ENCODE results near the gene SRRT.

- TF ChIP-seq CTCF (IDR thresholded peaks at IDR 0.05): no peak
- TF ChIP-seq EZH2 (IDR thresholded peaks at IDR 0.05; ENCODE audit: borderline replicate concordance, insufficient read depth, low read depth, low read length, poor library complexity, severe bottlenecking): no peak
Measured at GRCh38 chr7:100887516-100888290, 12.8 kb downstream of the SRRT start.
